ENCODE measurements around the gene FOCAD. TPM values are rescaled to one million over a fixed set of nuclear protein-coding genes. Genes with fewer than 3 reads are reported as not detected.

FOCAD gene
- total RNA-seq, 1 experiment from 2014 or later: 43.3 TPM

GRCh38 chr9:21015995-21016394, 331.9 kb downstream of the FOCAD start:
- H3K79me2 ChIP-seq (ENCODE audit: insufficient read depth, low read length): no peaks in the 10 kb centered on the region
- no peak overlapping the region for H3T11ph ChIP-seq (ENCODE audit: low read length)
- no peak overlapping the region for H3K4me3 Mint-ChIP-seq
- H2BK15ac ChIP-seq (ENCODE audit: low read depth, low read length): no peak overlapping the region
- H3K23me2 ChIP-seq (ENCODE audit: insufficient read length, low read depth, low read length, poor library complexity, severe bottlenecking): no peaks in the 10 kb centered on the region
- no peak overlapping the region for H3K27ac Mint-ChIP-seq
- DNase-seq: no peak
- H3K18ac ChIP-seq (ENCODE audit: insufficient read length, low read depth, low read length): no peak overlapping the region
- H2BK5ac ChIP-seq (ENCODE audit: insufficient read length, low read length): peak overlapping the region; percentile 49
- no peaks in the 10 kb centered on the region for H3K79me1 ChIP-seq (ENCODE audit: insufficient read depth, low read depth, low read length, poor library complexity, severe bottlenecking)
- 0 out of 7 replicates have a peak, but pooled peaks cover 0 to under 1% (median 0%) of the 10 kb centered on the region in 3 experiments for H3K36me3 Mint-ChIP-seq (ENCODE audit: insufficient read depth in 1 of 3, low read depth in 3 of 3)
- H3K9ac ChIP-seq (ENCODE audit: extremely low read depth, insufficient read length, low read length): no peak overlapping the region
- H2AK5ac ChIP-seq (ENCODE audit: insufficient read length, low read length): no peak overlapping the region
- no peak overlapping the region for H2AFZ ChIP-seq (ENCODE audit: low read length)
- no peaks in the 10 kb centered on the region for H3K27me3 Mint-ChIP-seq (ENCODE audit: low read depth)
- H3K4ac ChIP-seq (ENCODE audit: low read depth, low read length): no peak overlapping the region
- H4K91ac ChIP-seq (ENCODE audit: insufficient read length, low read depth, low read length): no peak overlapping the region
- H2BK20ac ChIP-seq (ENCODE audit: low read depth, low read length, poor library complexity, severe bottlenecking): no peak overlapping the region
- no peaks in the 10 kb centered on the region for H4K20me1 ChIP-seq (ENCODE audit: control insufficient read depth, insufficient read depth, insufficient read length)
- H3K9me3 Mint-ChIP-seq: no peaks in the 10 kb centered on the region
- peaks cover 34 to 45% of the 10 kb centered on the region in 2 experiments for H3K4me1 Mint-ChIP-seq
- H3K9me3 ChIP-seq (ENCODE audit: control insufficient read depth, low read depth, low read length): no peaks in the 10 kb centered on the region
- H3K27ac ChIP-seq (ENCODE audit: insufficient read length, low read depth, low read length): no peak overlapping the region
- H4K5ac ChIP-seq (ENCODE audit: insufficient read length, low read depth, low read length): no peak overlapping the region
- H3K4me1 ChIP-seq (ENCODE audit: insufficient read depth, low read length): peaks cover 3% of the 10 kb centered on the region; the same call in 1 of the 2 replicates
- no peak overlapping the region for H3K14ac ChIP-seq (ENCODE audit: insufficient read depth, low read length)
- no peak overlapping the region for H3K23ac ChIP-seq (ENCODE audit: insufficient read length, low read depth, low read length)
- no peak overlapping the region for H3K4me2 ChIP-seq (ENCODE audit: insufficient read depth, insufficient read length, low read length)
- H3K27me3 ChIP-seq (ENCODE audit: insufficient read depth, low read length): no peaks in the 10 kb centered on the region
- H3K56ac ChIP-seq (ENCODE audit: insufficient read length, low read depth, low read length): no peak overlapping the region
- H2BK120ac ChIP-seq (ENCODE audit: low read depth, low read length, poor library complexity, severe bottlenecking): no peak overlapping the region
- no peak for TF ChIP-seq CTCF (conservative IDR thresholded peaks at IDR 0.05)
- no peak overlapping the region for H4K8ac ChIP-seq (replicated peaks; ENCODE audit: insufficient read length, low read depth, low read length)
- H2BK12ac ChIP-seq (ENCODE audit: insufficient read length, low read depth, low read length): no peak overlapping the region
